HG03565 (cell line): ENCODE measurements around the gene OVCA2.
"Not testable (repeated sequence)": the region's sequence is repeated elsewhere in the genome, so short reads cannot be mapped to it uniquely, and the experiment has no call there.

ENCODE experiments used
- ATAC-seq: cut with Tn5 transposase; IDR thresholded peaks from one replicate; pipeline ENCODE4 v1.9.1; 2021; ENCODE audit warnings: mild to moderate bottlenecking, moderate library complexity; ENCODE audit not compliant: unreplicated experiment

The OVCA2 gene

GRCh38 chr17:2013220-2013993 is 28.4 kb upstream of the OVCA2 start:
- not testable (repeated sequence) for ATAC-seq

- no peak for ATAC-seq
Measured at GRCh38 chr17:2013994-2014317, 27.9 kb upstream of the OVCA2 start.

GRCh38 chr17:2015314-2015713 is 26.5 kb upstream of the OVCA2 start:
- no peak for ATAC-seq

- ATAC-seq = no peak
Measured at GRCh38 chr17:2016494-2016893, 25.3 kb upstream of the OVCA2 start.

GRCh38 chr17:2017274-2017941 is 24.4 kb upstream of the OVCA2 start:
- ATAC-seq = no peak

- no peak for ATAC-seq
Measured at GRCh38 chr17:2018716-2019510, 22.9 kb upstream of the OVCA2 start.

- ATAC-seq = no peak
Measured at GRCh38 chr17:2019723-2020122, 22.1 kb upstream of the OVCA2 start.

GRCh38 chr17:2020721-2021120 is 21.1 kb upstream of the OVCA2 start:
- ATAC-seq = no peak

GRCh38 chr17:2022647-2023240 is 19.1 kb upstream of the OVCA2 start:
- no peak for ATAC-seq

- ATAC-seq = no peak
Measured at GRCh38 chr17:2023256-2023655, 18.6 kb upstream of the OVCA2 start.

- ATAC-seq = no peak
Measured at GRCh38 chr17:2023692-2024571, 17.9 kb upstream of the OVCA2 start.

- ATAC-seq = no peak
Measured at GRCh38 chr17:2024572-2025219, 17.1 kb upstream of the OVCA2 start.

- no peak for ATAC-seq
Measured at GRCh38 chr17:2025220-2025621, 16.6 kb upstream of the OVCA2 start, which contains the start of gene RTN4RL1. TSS of gene RTN4RL1 (minus strand) at chr17:2025334. CDS start at chr17:2024865, 469 bp downstream.

- no peak for ATAC-seq
Measured at GRCh38 chr17:2025622-2026309, 16.1 kb upstream of the OVCA2 start.

- no peak for ATAC-seq
Measured at GRCh38 chr17:2027528-2028233, 14.1 kb upstream of the OVCA2 start.

- ATAC-seq = no peak
Measured at GRCh38 chr17:2028234-2028614, 13.6 kb upstream of the OVCA2 start.

- no peak for ATAC-seq
Measured at GRCh38 chr17:2028737-2029136, 13.1 kb upstream of the OVCA2 start.

GRCh38 chr17:2029911-2030778 is 11.7 kb upstream of the OVCA2 start, which contains the start of gene DPH1:
TSS of gene DPH1 (plus strand) at chr17:2030153. CDS start at chr17:2030170, 17 bp downstream.
- ATAC-seq = peak; percentile 70
